HG03108 (cell line): ENCODE measurements around the gene ARRB1.
"Not testable (repeated sequence)": the region's sequence is repeated elsewhere in the genome, so short reads cannot be mapped to it uniquely, and the experiment has no call there.

Source experiments
- ATAC-seq: cut with Tn5 transposase; IDR thresholded peaks from one replicate; pipeline ENCODE4 v1.9.1; 2021; ENCODE audit warnings: moderate library complexity; ENCODE audit not compliant: unreplicated experiment

The ARRB1 gene

DNA sequence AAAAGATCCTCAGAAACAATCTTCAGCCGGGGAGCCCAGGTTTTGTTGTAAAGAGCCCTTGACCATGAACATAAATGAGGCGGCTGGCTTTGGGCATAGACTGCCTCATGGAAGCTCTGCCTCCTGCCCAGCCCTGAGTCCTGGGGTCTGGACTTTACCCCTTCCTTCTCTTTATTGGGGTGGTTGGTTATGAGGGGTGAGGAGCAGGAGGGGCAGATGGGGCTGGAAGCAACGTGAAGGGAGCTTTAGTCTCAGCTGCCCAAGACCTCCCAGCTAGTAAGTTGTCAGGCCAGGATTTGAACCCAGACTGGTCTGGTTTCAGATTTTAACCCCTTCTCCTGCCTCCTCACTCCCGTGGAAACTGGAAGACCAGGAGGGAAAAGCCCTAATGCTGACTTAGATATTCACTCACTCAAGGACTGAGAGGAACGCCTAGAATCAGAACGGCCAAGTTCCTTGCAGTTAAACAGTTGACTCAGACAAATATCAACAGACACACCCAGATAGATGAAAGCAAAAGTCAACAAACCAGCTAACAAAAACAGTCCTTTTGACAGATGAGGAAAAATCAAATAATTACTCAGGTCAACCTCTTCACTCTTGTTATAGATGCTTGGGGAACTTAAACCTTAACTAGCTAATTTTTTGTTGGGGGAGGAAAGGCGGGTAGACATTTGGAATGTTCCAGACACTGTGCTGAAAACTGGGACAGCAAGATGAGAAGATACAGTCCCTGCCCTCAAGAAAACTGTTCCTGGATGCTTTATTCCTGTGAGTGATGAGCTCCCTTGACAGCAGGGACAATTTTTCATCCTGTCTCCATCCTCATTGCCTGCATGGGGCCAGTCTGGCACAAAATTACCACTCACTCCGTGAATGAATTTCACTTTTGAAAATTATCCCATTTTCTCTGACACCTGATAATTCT lies 20.8 kb upstream of the ARRB1 start:
- ATAC-seq, result no peak

DNA sequence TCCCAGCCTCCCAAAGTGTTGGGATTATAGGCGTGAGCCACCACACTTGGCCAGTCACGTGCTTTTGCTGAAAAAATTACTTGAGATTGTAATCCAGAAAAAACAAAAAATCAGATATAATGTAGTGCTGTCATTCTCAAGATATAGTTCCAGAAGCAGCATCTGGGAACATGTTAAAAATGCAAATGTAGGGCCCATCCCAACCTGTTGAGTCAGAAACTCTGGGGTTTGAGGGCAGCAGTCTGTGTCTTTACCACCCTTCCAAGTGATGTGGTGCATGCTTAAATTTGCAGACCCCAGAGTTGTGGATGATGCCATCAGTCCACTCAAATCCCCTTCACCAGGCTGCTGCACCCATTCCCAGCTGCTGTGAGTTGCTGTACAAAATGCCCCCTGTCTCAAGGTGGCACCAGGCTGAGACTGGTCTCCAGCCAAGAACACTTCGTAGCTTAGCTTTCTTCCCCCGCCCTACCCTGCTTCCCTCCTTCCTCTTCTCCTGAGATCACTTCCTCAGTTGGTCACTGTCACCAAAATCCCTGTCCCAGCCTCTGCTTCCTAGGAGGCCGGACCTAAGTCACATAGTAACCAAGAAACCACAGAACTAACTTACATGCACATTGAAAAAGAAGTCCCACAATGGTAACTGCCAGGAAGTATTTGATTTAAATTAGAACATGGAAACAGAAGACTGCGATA lies 18.2 kb upstream of the ARRB1 start:
- ATAC-seq, result no peak

DNA sequence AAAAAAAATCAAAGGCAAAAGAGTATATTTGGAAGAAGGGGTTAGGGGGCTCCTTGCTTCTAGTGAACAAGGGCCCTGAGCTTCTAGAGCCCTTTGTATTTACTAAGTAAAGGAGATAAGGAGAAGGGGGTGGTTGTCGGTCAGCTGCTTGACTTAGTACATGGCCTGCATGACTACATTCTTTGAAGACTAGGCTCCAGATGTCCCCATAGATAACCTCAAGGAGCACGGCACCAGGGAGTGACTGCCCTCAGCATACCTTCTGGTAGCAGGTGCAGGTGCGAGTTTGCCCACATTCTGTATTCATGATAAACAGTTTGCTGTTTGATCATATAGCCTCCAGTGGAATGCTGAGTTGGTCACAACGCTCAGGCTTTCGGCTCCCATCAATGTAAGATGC lies 15.4 kb upstream of the ARRB1 start:
- ATAC-seq, result not testable (repeated sequence)

DNA sequence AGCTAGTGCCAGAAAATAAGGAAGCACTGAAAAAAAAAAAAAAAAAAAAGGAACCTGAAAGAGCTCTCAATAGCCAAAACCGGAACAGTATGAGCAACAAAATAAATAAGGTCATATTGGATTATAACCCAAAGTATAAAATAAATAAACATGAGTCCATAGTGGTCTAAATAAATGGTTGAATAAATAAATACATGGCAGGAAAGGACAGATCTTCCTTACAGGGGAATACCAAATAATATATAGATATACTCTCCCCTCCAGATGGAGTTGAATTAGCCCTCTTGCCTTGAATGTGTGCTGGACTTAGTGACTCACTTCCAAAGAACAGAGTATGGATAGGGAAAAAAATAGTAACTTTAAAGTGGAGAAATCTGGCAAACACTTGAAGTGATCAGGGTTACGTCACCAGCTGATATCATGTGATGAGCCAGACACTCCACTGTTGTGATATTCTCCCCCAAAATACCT lies 14.3 kb upstream of the ARRB1 start:
- no peak for ATAC-seq

DNA sequence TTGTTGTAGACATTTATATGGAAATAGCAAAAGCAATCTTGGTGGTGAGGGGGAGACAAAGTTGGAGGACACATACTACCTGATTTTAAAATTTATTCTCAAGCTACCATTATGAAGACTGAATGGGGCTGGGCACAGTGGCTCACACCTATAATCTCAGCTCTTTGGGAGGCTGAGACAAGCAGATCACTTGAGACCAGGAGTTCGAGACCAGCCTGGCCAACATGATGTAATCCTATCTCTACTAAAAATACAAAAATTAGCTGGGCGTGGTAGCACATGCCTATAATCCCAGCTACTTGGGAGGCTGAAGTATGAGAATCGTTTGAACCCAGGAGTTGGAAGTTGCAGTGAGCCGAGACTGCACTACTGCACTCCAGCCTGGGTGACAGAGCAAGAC lies 10.8 kb upstream of the ARRB1 start:
- ATAC-seq, result not testable (repeated sequence)

DNA sequence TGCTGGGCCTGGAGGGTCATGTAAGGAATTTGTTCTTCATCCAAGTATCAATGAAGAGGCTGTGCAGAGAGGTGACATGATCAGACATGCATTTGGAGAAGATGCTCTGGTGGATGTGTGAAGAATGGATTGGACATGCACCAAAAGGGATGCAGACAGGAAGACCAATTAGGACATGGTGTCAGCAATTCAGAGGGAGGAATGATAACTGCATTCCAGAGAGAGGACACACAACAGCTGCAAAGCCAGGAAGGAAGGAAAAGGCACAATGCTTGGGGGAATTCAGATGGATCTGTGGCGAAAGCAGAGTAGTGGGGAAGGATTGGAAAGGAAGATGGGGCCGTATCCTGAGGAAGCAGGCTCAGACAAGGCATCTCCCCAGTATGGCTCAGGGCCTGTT lies 5.2 kb upstream of the ARRB1 start:
- no peak for ATAC-seq

DNA sequence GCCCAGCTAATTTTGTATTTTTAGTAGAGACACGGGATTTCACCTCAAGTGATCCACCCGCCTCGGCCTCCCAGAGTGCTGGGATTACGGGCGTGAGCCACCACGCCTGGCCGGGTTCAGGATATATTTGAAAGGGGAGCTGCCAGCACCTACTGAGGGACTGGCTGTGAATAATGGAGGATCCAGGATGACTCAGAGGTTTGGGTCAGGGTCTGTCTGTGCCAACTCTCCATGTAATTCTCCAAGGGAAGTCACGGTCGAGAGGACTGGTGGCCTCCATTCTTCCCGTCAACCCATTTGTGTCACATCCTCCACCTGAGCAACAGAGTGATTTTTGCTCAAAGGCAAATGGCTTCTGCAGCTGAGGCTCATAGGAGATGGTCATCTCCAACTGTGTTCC lies 3.6 kb upstream of the ARRB1 start:
- no peak for ATAC-seq

DNA sequence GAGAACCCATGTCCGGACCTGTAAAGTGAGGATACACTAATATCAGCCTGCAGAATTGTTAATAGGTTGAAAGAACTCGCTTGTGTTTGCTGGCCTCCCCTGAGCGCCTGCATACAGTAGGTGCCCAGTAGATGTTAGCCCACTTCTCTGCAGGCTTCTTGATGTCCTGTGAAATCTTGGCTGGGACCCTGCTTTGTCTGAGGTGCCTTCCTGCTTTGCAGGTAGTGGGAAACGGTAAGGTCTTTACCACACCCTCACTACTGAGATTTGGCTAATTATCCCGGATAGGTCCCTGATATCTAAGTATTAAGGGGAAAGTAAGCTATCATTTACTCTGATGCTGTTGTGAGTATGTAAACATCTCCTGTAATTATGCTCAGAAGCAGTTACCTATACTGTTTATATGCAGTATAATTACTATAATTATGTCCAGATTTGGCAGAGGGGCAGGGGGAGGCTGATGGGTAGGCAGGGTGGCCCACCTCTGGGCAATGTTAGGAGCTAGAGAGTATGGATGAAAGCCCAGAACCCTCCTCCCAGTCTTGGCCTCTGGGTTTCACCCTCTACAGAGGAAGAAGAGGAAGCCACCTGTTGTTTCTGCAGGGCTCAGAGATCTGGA lies 1.2 kb upstream of the ARRB1 start:
- no peak for ATAC-seq

DNA sequence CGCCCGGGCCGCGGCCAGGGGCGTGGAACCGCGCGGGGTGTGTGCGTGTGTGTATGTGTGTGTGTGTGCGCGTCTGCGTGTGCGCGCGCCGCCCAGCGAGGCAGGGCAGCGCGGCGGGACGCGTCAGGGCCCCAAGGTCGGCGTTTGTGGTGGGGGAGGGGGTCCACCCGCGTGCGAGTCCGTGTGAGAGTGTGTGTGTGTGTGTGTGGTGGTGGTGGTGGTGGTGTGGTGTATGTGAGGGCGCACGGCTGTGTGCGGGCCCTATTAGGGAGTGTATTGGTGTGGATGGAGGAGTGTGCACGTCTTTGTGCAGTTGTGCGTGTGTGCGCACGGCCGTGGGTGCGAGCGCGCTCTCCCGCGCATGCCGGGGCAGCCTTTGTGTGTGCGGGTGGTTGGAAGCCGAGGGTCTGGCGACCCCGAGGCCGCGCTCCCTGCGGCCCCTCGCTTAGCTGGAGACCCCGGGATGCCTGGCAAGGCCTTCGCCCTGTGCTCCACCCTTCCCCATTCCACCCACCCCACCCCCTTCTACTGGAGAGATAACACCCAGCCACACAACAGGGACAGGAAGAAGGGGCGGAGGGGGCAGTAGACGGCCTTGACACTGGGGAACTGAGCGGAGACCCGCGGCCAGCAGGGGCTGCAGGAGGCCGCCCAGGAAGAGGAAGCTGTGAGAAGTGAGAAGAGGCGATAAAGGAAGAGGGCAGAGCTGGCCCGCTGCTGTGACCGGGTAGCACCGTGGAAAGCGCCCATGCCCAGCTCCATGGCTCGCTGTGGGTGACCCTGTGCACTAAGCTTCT lies 528 bp upstream of the ARRB1 start:
- no peak for ATAC-seq

DNA sequence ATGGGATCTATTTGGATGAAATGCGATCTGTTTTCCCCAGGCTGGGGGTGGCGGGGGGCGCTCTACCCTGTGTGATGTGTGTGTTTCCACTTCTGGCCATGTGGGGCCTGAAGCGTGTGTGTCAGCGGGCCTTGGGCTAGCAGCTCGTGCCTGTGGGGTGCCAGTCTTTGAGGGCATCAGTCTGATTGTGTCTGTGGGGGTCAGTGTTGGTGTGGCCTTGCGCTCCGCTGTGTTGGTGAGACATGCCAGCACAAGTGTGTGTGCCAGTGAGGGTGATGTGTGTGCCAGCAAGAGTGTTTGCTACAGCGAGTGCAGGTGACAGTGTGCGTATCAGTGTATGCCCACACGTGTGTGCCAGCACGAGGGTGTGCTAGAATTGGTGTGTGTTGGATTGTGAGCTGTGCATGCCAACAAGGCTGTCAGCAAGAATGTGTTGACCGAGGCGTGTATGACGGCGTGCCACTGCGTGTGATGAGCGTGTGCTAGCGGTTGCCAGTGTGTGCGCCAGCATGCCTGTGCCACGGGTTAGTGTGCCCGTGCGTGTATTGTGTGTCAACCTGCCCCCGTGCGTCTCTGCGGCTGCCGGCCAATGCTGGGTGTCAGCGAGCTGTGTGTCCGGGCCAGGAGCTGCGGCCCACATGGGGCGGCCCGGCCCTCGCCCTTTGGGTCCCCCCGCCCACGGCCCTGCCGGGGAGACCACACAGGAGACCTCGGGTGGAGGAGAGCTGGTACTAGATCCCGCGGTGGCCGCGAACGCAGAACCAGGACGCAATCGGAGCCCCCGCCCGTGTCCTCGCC lies 519 bp downstream of the ARRB1 start:
- no peak for ATAC-seq

DNA sequence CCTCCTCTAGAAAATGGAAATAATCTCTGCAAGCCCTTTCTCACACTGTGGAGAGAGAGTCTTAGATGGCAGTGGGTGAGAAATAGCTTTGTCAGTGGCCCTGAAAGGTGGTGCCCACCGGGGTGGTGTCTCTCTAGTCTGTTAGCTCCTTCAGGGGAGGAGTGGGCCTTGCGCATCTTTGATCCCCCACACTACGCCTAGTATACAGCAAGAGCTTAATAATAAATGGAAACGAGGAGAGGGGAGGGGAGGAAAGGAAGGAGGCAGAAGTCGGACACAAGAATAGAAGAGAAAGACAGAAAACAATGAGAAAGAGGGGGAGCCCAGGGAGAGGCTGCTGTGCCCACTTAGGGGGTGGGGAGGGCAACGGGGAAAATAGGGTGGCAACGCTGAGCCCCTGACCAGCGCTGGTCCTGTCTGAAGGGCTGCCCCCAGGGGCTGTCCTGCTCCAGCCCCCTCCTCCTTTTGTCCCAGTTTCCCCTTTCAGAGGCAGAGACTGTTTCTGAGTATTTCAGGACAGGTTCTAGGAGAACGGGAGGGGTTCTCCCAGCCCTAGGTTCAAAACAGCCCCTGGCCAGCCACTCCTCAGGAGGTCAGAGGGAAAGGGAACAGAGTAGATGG lies 1.2 kb downstream of the ARRB1 start:
- ATAC-seq, result no peak

DNA sequence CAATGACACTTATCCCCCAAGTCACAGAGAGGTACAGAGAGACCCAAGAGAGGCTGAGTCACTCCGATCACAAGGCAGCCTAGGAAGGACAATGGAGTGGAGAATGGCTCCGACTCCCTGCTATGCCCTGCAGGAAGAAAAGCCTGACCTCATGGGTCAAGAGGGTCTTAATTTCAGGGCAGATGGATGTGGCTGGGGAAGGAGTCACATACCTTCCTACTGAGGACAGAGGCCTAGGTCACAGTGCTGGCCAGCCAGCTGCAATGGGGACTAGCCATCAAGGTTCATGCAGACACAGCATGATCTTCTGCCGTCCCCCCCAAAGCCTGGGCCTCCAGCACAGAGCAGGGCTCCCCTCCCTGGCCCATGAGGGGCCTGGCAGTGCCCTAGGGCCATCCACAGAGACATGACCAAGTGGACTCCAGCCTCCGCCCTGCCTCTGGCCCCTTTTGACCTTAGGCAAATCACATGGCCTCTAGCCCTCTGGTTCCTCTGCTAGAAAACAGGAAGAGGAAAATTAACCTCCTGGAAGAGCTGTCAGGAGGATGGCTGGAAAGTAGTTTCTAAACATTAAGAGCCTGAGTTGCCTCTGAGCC lies 1.8 kb downstream of the ARRB1 start:
- ATAC-seq, result no peak

DNA sequence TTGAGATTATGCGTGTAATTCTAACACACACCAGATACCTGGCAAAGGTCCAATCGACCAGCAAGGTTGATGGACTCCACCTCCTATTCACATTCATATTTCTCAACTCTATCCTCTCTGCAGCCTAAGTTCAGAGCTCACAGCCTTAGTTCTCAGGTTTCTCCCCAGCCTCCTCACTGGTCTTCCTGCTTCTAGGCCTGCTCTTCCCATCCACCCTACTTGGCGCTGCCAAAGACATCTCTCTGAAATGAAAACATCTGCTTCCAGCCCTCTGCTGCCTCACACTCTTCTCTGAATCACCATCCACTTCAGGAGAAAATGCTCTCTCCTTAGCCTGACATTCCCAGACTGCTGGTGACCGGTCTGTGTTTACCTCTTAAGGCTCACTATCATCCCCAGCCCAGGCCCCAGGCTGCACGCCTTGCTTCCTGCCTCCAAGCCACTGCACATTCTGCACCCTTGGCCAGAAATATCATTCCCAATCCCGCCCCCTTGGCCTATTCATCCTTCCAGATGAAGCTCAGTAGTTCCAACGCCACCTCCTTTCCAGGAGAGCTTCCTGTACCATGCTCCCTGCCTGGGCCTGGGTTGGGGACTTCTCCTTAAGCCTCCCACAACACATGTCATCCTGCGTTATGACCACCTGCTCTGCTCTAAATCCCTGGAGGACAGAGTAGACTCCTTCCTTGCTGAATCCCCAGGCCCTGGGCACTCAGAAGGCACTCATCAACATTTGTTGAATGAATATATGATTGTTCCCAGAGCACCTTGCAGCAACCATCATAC lies 3.5 kb downstream of the ARRB1 start:
- ATAC-seq, result no peak

DNA sequence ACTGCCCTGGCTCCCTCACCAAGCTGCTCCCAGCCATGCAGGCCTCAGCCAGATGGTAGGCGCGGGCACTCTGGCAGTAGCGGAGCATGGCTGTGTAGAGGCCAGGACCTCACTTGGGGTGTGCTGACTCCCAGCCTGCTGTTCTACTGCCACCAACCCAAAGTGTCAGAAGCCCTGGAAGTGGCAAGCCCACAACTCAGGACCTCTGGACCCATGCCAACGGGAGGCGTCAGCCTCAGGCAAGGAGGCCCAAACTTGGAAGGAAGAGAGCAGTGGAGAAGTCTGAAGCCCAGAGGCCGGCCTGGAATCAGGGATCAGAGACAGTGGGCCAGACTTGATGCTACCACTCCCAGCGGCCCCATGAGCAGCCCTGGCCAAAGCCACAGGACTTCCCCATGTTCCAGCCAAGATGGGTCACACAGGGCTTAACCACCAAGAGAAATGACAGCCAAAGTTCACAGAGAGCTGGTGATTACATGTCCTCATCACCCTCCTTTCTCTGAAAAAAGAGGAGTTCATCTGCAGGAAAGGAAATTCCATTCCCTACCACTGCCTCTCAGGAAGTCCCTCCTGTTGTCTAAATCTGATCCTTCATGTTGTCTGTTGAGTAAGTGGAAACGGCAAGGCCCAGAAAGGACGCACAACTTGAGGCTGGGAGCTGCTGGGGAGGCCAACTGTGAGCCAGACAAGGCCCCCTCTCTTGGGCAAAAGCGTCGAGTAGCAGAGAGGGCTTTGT lies 4.4 kb downstream of the ARRB1 start:
- ATAC-seq, result no peak

DNA sequence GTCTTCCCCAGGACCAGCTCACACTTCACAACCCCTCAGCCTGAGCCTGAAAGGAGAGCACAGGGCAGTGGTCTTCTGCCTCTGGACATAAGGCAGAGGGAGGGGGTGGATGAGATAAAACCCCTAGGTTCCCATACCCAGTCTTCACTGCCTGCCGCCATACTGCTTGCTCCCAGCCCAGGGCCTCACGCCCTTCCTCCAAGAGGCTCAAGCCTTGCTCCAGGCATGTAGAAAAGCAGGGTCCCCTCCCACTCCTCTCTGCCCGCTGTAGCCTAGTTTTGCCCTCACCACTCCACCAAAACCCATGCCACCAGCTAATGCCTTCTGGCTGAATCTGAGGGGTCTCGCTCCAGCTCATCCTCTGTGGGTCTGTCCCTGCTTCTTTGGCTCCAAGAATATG lies 5.2 kb downstream of the ARRB1 start:
- ATAC-seq, result no peak

DNA sequence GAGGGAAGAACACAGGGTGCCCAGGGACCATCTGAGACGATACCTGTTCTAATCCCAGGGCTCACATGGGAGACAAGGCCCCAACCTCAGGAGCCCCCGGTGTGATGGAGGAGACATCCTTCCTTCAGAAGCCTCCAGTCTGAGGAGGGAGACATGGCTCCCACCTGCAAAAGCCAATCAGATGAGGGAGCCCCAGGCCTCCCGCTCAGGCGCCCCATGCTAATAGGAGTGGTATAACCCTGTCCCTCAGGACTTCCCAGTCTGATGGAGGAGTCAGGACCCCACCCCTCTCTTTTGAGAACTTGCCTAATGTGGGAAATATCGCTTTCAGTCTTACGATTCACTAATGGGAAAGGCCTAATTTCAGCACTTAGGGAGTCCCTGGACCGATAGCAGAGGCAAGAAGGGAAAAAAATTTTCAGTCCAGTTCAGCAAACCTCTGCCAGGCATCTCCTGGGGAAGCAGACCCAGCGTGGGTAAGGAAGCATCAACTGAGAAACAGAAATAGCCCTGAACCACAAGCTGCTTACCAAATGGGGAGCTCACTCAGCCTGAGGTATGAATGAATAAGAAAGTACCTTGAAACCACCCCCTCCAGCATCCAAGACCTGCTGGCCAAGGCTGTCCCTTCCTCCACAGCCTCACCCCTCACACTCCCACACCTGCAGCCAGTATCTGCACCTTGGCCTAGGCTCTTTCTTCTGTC lies 5.9 kb downstream of the ARRB1 start:
- ATAC-seq, result peak; percentile 42

DNA sequence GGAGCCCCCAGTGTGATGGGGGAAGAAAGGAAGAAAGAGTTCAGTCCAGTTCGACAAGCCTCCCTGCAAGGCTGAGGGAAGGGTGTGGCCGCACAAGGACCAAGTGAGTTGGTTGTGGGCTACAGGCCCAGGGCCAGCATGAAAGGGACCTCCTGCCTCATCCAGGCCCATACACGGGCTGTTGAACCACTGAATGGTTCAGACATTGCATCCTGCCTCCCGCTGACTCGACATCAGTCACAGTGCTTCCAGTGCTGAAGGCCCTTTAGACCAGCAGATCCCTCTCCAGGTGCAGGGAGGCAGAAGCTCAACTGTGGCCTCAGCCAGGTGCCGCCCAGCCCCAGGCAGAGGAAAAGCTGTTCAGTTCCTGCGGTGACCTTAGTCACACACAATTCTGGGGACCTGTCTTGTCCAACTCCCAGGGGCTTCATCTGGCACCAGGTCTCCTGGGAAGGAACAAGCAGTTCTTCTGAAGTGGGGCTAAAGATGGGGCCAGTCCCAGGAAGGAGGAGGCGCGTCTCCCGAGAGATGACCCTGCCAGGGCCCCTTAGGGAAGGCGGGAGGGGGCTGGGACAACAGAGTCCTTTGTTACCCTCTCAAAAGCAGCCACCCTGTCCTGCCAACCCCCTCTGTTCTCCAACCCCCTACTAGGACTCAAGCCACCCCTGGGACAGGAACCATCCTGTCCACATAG lies 6.6 kb downstream of the ARRB1 start:
- ATAC-seq, result no peak
